ENCODE measurements around the gene CPA2.
"Not testable (repeated sequence)": the region's sequence is repeated elsewhere in the genome, so short reads cannot be mapped to it uniquely, and the experiment has no call there.

CPA2 gene

DNA sequence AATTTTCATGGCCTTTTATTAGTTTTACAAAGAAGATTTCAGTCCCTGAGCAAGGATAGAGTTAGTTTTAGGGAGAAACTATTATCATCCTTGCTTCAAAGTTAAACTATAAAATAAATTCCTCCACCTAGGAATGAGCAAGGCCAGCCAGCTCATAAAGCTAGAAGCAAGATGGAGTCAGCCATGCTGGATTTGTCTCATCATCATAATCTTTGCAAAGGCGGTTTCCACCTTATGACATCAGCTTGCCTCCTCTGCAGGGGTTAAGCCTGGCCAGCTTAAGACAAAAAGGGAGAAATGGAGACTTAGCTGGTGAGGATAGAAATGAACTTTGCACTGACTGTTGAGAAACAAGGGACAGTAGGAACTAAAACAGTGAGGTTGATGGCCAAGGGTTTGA lies 40.3 kb upstream of the CPA2 start:
- TF ChIP-seq CTCF (conservative IDR thresholded peaks at IDR 0.05; ENCODE audit: low read depth, low read length): no peak
- DNase-seq (ENCODE audit: low read depth): no peak
- H3K4me3 ChIP-seq (ENCODE audit: low read depth, low read length): no peak overlapping the region

DNA sequence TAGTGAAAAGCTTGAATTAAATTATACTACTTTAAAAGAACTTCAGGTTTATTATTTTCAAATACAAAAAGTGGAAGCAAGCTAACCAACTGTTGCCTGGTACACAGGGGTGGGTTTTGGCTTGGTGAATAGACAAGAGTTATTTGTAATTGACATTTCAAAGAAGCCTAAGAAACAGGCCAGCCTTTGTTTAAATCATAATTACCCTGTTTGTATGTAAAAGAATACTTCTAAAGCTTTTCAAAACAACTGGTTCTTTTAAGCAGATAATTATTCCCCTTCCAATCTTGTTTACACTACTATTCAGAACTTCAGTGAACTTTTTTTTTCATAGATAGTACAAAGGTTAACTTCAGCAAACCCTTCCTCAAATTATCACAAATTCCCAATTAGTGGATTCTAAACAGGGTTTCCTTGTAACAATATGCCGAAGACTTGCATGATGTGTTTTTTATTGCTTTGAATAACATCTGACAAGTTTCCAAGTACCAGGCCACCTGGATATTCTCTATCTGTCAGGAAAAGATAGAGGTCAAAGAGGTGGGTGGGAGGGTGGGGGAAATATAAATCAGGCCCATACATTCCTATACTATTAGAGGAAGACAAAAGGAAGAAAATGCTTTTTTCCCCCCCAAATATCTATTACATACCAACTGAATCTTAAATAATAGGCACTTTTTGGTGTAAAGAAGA lies 38.6 kb upstream of the CPA2 start:
- no peak for DNase-seq (ENCODE audit: low read depth)
- no peak overlapping the region for H3K4me3 ChIP-seq (ENCODE audit: low read depth, low read length)
- TF ChIP-seq CTCF (conservative IDR thresholded peaks at IDR 0.05; ENCODE audit: low read depth, low read length): no peak

GRCh38 chr7:130228840-130229502 lies 37.7 kb upstream of the CPA2 start:
- H3K4me3 ChIP-seq (ENCODE audit: low read depth, low read length): no peak overlapping the region
- TF ChIP-seq CTCF (conservative IDR thresholded peaks at IDR 0.05; ENCODE audit: low read depth, low read length): no peak
- DNase-seq (ENCODE audit: low read depth): no peak

DNA sequence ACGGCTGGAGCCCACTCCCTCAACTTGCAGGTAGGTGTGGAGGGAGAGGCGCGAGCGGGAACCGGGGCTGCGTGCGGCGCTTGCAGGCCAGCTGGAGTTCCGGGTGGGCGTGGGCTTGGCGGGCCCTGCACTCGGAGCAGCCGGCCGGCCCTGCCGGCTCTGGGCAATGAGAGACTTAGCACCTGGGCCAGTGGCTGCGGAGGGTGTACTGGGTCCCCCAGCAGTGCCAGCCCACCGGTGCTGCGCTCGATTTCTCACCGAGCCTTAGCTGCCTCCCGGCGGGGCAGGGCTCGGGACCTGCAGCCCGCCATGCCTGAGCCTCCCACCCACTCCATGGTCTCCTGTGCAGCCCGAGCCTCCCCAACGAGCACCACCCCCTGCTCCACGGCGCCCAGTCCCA lies 36.7 kb upstream of the CPA2 start:
- not testable (repeated sequence) for H3K4me3 ChIP-seq (ENCODE audit: low read depth, low read length); DNase-seq (ENCODE audit: low read depth)

DNA sequence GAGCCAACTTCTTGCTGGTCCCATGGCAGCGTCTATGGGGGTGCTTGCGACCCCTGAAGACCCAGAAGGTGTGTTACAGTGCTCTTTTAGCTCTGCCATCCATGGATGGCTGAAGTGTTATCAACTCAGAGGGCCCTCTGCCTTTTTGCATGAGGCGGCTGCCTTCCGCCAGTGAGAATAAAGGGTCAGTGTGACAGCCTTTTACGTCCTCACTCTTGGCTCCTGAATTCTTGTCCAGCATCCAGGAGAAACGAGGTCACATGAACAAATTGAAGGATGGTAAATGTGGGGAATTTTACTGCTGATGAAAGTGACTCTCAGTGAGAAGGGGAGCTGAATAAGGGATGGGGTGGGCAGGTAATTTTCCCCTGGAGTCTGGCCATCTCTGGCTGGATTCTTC lies 34.9 kb upstream of the CPA2 start:
- TF ChIP-seq CTCF (conservative IDR thresholded peaks at IDR 0.05; ENCODE audit: low read depth, low read length): no peak
- no peak for DNase-seq (ENCODE audit: low read depth)
- no peak overlapping the region for H3K4me3 ChIP-seq (ENCODE audit: low read depth, low read length)

- TF ChIP-seq CTCF (conservative IDR thresholded peaks at IDR 0.05; ENCODE audit: low read depth, low read length): no peak
- no peak for DNase-seq (ENCODE audit: low read depth)
- no peak overlapping the region for H3K4me3 ChIP-seq (ENCODE audit: low read depth, low read length)
Observed at GRCh38 chr7:130232209-130232608, 34.5 kb upstream of the CPA2 start.

GRCh38 chr7:130234078-130234477 lies 32.6 kb upstream of the CPA2 start:
- DNase-seq (ENCODE audit: low read depth): no peak
- H3K4me3 ChIP-seq (ENCODE audit: low read depth, low read length): no peak overlapping the region
- TF ChIP-seq CTCF (conservative IDR thresholded peaks at IDR 0.05; ENCODE audit: low read depth, low read length): no peak

- not testable (repeated sequence) for H3K4me3 ChIP-seq (ENCODE audit: low read depth, low read length); DNase-seq (ENCODE audit: low read depth)
Observed at GRCh38 chr7:130236361-130236760, 30.3 kb upstream of the CPA2 start.
